IPS-11a (cell line): ENCODE data around the gene CIRBP.

Source experiments
- H3K4me3 ChIP-seq: one replicate; pipeline ENCODE4 v1.5.1; 2013; ENCODE audit warnings: low read depth, low read length, control low read depth

The CIRBP gene

DNA sequence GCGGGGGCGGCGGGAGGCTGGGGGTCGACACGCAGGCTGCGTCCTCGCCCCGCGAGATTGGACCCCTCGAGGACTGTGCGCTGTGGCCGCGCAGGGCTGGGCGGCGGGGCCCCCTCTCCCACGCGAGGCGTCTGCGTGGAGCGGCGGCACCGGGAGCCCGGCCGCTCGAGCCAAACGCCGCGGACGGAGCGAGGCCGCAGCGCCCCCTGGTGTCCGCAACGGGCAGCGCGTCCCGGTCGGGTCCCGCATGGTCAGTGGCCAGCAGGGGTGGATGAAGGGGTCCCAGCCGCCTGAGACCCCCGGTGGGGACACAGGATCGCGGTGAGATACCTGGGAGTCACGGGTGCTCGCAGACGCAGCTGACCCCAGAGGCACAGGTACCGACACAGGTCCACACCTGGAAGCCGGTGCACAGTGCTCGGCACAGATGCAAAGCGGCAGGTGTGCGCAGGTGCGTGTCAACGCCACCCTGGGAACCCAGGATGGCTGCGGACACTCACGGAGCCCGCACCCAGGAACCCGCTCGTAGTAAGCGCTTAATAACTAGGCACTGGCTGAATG, 2.1 kb upstream of the CIRBP start:
- H3K4me3 ChIP-seq = peak overlapping the region; percentile 33

DNA sequence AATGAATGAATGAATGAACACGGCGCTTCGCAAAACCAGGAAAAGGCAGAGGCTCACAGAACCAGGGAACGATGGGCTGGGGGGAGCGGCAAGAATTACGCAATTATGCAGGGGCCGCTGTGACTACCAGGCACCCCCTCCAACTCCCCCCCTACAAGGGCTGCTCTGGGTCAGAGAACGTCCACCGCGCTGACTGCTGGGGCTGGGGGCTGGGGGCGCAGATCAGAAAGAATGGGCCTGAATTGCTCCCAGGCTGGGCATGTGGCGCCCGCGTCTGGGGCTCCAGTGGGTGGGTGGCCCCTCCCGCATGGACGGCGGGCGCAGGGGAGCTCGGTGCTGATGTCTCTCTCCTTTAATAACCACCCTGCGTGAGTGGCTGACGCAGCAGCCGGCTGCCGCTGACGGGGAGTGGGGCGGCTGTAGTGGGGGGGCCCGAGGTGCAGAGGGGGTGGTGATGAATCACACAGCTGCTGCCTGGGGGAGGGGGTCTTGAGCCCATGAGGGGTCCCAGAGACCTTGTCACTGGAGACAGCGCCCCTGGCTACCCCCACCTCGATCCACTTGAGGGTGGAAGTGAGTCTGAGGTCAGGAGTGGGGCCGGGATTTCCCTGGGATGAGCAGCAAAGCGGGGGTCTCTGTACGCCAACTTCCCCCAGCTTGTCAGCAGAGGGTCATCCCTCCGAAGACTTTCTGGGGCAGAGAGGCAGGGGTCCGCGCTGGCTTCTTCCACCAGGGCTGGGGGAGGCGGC, 1.5 kb upstream of the CIRBP start:
- peak overlapping the region; percentile 33 for H3K4me3 ChIP-seq

DNA sequence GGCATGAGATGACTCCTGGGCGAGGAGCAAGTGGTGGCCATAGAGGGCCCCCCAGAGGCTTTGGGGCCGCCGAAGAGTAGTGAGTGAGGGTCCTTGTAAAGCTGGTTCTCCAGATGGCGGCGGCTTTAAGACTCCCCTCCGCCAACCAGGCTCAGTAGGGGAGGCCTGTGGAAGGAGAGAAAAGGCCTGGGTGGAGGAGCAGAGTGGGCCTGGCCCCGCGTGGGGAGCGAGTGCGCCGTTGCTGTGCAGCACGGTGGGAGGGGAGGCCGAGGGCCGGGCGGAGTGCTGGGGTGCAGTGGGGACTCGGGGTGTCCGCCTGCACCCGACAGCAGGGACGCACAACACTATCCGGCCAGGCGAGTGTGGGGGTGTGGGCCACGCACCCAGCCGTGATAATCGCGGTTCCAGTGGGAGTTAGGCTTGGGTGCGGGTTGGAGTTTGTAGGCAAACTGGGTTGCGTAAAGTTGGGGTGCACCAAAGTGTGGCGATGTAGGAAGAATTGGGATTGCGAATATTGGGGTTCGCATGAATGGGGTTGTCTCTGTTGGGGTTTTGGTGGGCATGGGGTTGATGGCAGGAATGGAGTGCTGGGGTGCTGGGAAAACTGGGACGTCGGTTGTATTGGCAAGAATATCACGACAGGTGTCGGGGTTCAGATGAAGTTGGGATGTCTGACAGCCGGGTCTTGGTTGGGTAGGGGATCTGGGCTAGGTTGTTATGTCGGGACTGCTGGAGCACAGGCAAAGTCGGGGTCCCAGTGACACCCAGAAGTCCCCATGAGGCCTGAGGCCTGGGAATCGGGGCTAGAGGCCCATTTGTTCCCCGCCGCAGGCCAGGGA, 687 bp upstream of the CIRBP start:
- no peak overlapping the region for H3K4me3 ChIP-seq

DNA sequence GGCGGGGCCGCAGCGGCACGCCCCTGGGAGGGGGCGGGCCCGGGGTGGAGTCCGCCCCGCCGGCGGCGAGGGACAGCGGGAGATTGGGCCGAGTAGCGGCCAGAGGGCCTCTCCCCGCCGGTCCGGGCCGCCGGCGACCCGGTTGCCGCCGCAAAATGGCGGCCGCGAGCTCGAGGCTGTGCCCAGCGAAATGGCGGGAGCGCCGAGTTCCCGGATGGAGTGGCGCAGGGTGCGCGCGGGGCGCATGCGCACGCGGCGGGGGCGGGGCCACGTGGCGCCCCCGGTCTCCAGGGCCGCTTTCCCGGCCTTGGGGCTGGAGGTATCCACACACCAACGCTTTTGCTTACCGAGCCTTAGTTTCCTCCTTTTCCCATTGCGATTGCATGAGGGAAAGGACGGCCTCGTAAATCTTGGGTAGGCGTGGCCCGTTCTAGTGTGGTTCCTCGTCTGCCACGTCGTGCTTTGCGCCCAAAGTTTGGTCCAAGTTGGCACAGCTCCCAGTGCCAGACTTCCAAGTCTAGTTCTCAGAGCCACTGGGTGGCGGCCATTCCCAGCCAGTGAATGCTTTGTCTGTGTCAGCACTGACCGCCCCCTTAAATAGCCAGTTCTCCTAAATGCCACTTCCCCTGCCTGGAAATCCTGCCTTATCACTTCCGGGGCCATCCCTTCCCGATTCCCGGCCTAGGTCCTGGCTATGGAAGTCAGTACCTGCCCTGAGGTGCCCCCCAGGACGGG, 513 bp downstream of the CIRBP start:
- peak overlapping the region; percentile 60 for H3K4me3 ChIP-seq

DNA sequence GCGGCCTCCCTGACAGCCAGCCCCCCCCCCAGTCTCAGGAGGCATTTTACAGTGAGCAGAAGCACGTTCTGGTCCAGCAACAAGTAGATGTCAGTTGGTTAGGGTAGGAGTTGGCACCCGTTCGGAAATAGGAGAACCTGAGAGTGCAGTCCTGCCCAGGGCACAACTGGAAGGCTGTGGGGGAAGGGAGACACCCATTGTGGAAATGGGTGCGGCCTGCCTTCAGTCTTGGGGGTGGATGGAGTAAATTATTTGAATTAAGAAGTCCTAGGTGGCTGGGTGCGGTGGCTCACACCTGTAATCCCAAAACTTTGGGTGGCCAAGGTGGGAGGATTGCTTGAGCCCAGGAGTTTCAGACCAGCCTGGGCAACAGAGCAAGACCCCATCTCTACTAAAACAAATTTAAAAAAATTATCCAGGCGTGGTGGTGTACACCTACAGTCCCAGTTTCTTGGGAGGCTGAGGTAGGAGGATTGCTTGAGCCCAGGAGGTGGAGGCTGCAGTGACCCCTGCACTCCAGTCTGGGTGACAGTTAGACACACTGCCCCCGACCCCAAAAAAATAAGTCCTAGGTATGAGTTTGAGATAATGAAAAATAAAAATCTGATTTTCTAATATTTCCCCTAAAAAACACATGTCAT, 1.2 kb downstream of the CIRBP start:
- H3K4me3 ChIP-seq = peak overlapping the region; percentile 60

DNA sequence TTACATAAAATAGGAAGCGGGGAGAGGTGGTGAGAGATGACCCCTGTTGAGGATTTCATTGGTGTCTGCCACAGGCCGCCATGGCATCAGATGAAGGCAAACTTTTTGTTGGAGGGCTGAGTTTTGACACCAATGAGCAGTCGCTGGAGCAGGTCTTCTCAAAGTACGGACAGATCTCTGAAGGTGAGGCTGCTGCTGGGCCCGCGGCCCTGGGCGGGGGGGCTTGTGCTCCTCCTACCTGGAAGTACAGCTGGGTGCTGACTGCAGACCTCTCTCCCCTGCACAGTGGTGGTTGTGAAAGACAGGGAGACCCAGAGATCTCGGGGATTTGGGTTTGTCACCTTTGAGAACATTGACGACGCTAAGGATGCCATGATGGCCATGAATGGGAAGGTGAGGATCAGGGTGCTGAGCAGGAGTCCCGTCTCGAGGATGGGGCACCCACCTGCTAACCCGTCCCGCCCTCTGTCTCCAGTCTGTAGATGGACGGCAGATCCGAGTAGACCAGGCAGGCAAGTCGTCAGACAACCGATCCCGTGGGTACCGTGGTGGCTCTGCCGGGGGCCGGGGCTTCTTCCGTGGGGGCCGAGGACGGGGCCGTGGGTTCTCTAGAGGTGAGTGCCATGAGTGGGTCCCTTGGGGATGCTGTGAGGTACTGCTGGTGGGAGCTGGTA, 1.9 kb downstream of the CIRBP start:
- no peak overlapping the region for H3K4me3 ChIP-seq

DNA sequence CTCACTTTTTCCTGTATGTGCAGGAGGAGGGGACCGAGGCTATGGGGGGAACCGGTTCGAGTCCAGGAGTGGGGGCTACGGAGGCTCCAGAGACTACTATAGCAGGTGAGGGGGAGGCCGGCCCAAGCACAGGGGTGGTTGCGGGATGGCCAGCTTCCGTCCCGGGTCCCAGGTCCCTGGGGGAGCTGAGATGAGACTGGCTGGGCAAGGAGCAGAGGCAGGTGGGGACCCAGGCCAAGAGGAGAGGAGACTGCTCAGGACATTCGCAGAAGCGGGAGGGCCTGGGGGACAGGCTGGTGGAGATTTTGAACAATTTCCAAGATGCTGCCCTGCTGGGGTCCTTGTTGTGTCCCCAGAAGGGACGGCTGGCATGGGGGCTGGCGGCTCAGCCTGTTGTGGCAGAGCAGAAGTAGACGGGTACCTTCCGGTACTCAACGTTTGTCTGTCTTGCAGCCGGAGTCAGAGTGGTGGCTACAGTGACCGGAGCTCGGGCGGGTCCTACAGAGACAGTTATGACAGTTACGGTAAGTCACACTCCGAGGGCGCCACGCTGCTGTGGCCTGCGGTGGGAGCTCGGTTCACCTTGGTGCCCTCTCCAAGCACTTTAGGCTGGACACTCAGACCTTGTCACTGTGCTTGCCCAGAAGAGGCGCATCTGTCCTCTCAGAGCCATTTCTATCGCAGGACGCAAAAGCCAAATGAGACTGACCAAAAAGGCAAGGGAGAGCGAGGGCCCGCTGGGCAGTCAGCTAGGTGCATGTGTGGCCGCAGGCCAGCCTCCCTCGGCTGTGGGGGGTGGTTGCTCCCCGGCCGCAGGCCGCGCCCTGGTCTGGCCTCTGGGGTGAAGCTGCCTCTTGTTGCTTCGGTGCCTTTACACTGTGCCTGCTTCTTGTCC, 2.6 kb downstream of the CIRBP start:
- no peak overlapping the region for H3K4me3 ChIP-seq

DNA sequence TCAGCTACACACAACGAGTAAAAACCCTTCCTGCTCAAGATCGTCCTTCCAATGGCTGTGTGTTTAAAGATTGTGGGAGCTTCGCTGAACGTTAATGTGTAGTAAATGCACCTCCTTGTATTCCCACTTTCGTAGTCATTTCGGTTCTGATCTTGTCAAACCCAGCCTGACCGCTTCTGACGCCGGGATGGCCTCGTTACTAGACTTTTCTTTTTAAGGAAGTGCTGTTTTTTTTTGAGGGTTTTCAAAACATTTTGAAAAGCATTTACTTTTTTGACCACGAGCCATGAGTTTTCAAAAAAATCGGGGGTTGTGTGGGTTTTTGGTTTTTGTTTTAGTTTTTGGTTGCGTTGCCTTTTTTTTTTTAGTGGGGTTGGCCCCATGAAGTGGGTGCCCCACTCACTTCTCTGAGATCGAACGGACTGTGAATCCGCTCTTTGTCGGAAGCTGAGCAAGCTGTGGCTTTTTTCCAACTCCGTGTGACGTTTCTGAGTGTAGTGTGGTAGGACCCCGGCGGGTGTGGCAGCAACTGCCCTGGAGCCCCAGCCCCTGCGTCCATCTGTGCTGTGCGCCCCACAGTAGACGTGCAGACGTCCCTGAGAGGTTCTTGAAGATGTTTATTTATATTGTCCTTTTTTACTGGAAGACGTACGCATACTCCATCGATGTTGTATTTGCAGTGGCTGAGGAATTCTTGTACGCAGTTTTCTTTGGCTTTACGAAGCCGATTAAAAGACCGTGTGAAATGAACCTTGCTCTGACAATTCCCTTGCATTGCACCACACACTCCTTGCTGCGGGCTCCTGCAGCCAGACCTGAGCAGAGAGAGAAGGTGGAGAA, 3.5 kb downstream of the CIRBP start:
- H3K4me3 ChIP-seq = no peak overlapping the region

DNA sequence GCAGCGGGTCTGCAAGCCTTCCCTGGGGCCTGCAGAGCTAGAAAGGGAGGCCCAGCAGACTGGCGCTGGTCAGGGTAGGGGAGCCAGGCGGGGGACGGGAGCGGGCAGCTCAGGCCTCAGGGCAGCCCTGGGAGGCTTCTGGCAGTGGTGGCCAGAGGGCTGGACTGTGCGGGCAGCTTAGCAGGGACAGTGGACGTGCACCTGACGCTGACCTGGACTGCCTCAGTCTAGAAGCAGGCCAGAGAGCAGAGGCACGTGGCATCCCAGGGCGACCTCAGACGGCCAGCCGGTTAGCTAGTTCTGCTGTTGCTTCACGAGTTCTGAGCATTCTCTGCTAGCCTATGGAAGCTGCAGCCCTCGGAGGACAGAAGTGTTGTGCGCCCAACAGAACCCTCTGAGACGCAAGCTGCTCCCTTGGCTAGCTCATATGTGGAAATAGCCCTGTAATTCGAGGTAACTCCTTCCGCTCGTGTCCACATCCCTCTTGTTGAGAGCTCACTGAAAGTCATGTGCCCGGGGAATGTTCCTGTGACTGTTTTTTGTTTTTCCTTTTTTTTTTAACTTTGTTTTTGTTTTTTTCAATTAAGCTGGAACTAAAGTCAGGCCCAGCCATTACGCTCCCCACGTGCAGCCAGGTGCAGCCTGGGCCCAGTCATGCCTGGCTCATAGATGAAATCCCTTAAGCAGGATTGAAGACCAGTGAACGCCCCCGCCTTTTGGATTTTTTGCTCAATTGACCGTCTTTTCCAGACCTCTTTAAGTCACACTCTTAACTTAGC, 4.3 kb downstream of the CIRBP start:
- no peak overlapping the region for H3K4me3 ChIP-seq

DNA sequence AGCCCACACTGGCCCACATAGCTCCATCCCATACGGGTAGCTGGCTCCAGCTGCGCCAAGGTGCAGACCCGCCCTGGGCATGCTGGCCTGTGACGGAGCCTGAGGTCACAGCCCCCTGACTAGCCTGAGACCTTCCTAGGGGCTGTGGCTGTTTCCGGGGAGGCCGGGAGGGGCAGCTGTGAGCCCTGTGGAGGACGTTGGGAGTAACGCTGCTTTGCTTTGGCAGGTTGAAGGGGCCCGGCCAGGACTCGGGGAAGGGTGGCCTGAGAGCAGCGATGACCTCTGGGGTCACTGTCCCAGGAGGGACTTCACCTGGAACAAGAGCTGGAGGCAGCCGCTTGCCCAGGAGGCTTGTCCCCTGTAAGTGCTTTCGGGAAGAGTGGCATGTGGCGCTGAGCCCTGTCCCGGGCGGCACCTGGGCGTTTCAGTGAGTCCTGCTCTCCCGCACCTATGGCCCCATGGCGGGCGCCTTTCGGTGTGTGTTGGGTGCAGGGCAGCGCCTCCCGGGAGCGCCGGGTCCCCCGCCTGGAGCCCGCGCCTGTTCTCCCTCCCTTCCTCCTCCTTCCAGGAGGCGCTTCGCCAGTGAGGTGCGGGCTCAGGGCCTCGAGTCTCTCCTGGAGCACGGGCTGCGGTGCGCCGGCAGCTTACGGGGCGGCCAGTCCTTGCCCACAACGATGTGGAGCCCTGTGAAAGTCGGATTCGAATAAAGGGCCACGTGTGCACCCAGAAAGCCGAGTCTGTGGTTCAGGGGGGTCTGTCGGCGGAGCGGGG, 5.1 kb downstream of the CIRBP start:
- H3K4me3 ChIP-seq = no peak overlapping the region

DNA sequence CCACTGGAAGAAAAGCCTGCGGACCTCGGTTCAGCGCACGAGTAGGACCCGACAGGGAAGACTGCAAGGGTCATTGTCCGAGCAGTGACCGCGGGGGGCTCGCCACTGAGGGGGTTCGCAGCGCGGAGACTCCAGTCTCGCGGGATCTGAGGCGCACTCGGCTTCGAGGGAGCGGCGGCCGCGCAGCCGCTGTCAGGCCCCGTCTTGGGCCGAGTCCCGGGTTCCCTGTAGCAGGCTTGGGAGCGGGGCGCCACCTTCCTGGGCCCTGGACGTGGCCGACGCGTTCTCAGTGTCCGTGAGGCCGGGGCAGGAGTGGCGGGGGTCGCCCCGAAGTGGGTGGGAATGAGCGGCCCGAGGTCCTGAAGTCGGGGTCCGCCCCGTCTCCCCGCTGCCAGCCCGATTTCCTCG, 5.7 kb downstream of the CIRBP start:
- H3K4me3 ChIP-seq = peak overlapping the region; percentile 69

DNA sequence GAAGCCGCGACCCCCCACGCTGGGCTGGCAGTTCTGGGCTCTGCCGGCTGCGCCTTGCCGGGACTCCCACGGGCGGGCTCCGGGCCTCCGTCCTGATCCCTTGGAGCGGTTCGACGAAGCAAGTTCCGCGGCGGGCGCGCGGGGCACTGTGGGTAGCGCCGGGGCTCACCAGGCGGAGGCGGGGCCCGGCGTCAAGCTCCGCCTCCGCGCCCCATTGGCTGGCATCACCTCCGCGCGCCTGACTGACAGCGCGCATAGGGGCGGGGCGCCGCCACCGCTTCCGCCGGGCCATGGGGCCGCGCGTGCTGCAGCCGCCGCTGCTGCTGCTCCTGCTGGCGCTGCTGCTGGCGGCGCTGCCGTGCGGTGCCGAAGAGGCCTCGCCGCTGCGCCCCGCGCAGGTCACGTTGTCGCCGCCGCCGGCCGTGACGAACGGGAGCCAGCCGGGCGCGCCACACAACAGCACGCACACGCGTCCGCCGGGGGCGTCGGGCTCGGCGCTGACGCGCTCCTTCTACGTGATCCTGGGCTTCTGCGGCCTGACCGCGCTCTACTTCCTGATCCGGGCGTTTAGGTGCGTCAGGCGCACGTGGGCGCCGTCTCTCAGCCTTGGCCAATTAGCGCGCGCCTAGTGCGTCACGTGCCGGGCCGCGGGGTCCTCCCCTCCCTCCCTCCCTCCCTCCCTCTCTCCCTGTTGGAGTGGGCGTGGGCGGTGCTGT, 6.3 kb downstream of the CIRBP start, which contains the start of gene FAM174C:
Gene FAM174C (plus strand): TSS at position 271 of the 716 bp plus-strand sequence. CDS start 20 bp downstream, at position 291.
- peak within 1 kb of the TSS; percentile 69 for H3K4me3 ChIP-seq

DNA sequence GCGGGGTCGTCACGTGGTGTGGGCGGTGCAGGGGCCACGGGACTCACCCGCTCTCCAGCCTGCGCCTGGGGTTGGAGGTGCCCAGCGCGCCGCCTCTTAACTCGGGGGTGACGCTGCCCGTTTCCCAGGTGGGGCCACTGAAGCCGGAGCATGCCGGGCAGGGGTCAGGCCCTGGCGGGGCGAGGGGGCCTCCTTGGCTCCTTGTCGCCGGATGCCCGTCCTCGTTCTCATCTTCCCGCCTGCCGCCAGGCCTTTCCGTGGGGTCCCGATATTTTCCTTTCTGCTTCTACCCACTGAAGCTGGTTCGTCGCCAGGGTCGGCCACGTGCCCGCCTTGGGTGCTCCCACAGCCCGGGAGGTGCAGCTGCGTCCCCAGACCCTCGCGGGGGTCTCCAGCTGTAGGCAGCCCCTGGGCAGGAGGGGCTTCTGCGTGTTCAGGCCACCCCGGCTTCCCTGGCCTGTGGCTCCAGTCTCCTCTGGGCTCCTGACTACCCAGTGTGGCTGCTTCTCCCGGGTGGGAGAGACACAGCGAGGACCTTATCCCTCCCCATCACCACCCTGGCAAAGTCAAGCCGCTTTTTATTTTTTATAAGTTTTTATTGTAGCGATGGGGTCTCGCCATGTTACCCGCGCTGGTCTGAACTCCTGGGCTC, 7.0 kb downstream of the CIRBP start:
- peak overlapping the region; percentile 64 for H3K4me3 ChIP-seq

DNA sequence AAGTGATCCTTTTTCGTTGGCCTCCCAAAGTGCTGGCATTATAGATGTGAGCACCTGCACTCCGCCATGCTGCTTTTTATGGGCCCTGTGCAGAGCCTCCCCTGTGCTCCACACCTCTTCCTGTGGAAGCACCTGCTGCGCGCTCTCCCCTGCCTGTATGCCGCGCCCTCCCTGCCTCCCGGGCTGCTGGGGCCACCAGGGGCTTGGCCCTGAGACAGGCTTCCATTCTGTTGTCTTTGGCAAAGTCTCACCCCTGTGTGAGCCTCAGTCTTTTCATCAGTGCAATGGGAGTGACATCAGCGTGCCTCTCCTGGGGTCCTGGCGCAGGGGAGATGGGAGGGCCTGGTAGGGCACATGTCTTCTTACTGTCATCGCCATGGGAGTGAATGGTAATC, 7.5 kb downstream of the CIRBP start:
- no peak overlapping the region for H3K4me3 ChIP-seq

DNA sequence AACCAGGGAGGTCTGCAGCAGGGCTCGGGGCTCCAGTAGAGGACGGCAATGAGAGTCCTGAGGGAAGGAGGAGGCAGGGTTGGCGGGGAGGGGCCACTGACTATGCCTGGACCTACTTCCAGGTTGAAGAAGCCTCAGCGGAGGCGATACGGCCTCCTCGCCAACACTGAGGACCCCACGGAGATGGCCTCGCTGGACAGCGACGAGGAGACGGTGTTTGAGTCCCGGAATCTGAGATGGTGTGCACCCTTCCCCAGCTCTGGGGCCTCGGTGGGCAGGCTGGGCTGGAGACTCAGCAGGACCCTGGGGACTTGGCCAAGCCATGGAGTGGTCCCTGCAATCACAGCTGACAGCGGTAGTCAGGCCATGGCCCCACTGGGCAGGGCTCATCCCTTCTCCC, 7.9 kb downstream of the CIRBP start:
- no peak overlapping the region for H3K4me3 ChIP-seq

DNA sequence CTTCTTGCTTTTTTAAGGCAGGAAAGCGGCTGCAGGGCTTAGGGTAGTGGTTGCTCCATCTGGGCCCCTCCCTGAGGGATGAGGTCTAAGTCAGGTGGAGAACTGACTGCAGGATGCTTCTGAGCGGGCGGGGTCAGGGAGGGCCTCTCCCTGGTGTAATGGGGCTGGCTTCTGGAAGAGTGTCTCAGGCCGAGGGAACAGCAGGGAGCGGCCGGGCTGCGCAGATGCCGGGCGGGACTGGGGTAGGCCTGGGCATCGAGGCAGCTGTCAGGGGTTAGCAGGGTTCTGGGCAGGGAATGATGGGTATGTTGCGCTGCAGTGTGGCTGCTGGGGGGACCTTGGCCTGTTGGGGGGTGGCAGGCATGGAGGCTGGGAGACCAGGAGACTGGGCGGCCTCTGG, 8.9 kb downstream of the CIRBP start:
- no peak overlapping the region for H3K4me3 ChIP-seq
